Amniotic epithelial cell (primary cell): ENCODE data around the gene CFAP251.
A peak's percentile ranks its signal among the peaks of the same experiment; 100 is the strongest.
"Not testable (repeated sequence)": the region's sequence is repeated elsewhere in the genome, so short reads cannot be mapped to it uniquely, and the experiment has no call there.

Source experiments
- DNase-seq: peaks from one replicate; pipeline ENCODE4 v3.0.0-alpha.2; 2010; ENCODE audit warnings: low read depth

Gene CFAP251

GRCh38 chr12:121903202-121903601 is 15.2 kb upstream of the CFAP251 start:
- DNase-seq = peak; percentile 51

- DNase-seq = peak; percentile 75
Observed at GRCh38 chr12:121905746-121906145, 12.6 kb upstream of the CFAP251 start.

- DNase-seq = no peak
Observed at GRCh38 chr12:121908702-121909101, 9.7 kb upstream of the CFAP251 start.

GRCh38 chr12:121911824-121912585 is 6.4 kb upstream of the CFAP251 start:
- DNase-seq = no peak

- DNase-seq = no peak
Observed at GRCh38 chr12:121915841-121916321, 2.5 kb upstream of the CFAP251 start.

GRCh38 chr12:121916719-121917118 is 1.7 kb upstream of the CFAP251 start:
- no peak for DNase-seq

GRCh38 chr12:121918679-121919038 is 267 bp downstream of the CFAP251 start:
- DNase-seq = no peak

GRCh38 chr12:121921066-121921465 is 2.7 kb downstream of the CFAP251 start:
- no peak for DNase-seq

- DNase-seq = no peak
Observed at GRCh38 chr12:121925358-121925695, 6.9 kb downstream of the CFAP251 start.

- no peak for DNase-seq
Observed at GRCh38 chr12:121926874-121927706, 8.7 kb downstream of the CFAP251 start.

- no peak for DNase-seq
Observed at GRCh38 chr12:121927813-121928212, 9.4 kb downstream of the CFAP251 start.

- DNase-seq = not testable (repeated sequence)
Observed at GRCh38 chr12:121929545-121929944, 11.2 kb downstream of the CFAP251 start.

GRCh38 chr12:121930862-121931261 is 12.5 kb downstream of the CFAP251 start:
- no peak for DNase-seq

- DNase-seq = no peak
Observed at GRCh38 chr12:121932176-121932536, 13.8 kb downstream of the CFAP251 start.

- DNase-seq = no peak
Observed at GRCh38 chr12:121932914-121933521, 14.6 kb downstream of the CFAP251 start.

- DNase-seq = peak; percentile 79
Observed at GRCh38 chr12:121933522-121934308, 15.3 kb downstream of the CFAP251 start.

- DNase-seq = no peak
Observed at GRCh38 chr12:121934309-121934664, 15.9 kb downstream of the CFAP251 start.

GRCh38 chr12:121937654-121938053 is 19.3 kb downstream of the CFAP251 start:
- DNase-seq = no peak

- DNase-seq = peak; percentile 59
Observed at GRCh38 chr12:121939186-121939585, 20.8 kb downstream of the CFAP251 start.

GRCh38 chr12:121939992-121940766 is 21.8 kb downstream of the CFAP251 start:
- DNase-seq = no peak

- DNase-seq = peak; percentile 97
Observed at GRCh38 chr12:121942145-121942718, 23.8 kb downstream of the CFAP251 start.
